Calu3 (cell line): Measurements from ENCODE around the gene BZW2. TPM values are rescaled to one million over a fixed set of nuclear protein-coding genes. Genes with fewer than 3 reads are reported as not detected.

Experiments
- Bru-seq: library from RNA; stranded (reverse); fragments of 400-500 nt; gene quantifications from one replicate; lab custom pipeline; 2021; lab: Mats Ljungman, UMichigan
- BruChase-seq, 2 experiments: library from RNA; stranded (reverse); fragments of 400-500 nt; gene quantifications; one replicate each; lab custom pipeline; 2021; lab: Mats Ljungman, UMichigan
- BruUV-seq: library from RNA; stranded (reverse); fragments of 400-500 nt; replicated peaks from 2 replicates; lab custom pipeline; 2021; lab: Mats Ljungman, UMichigan
- CTCF ChIA-PET: fragments of 300-600 bp; sonication (Branson Sonifier 250); formaldehyde crosslinking; loops from one replicate; lab custom pipeline; 2022; ENCODE audit warnings: antibody characterized with exemption; lab: Charles Lee
- DNase-seq: peaks from one replicate; pipeline ENCODE4 v3.0.0; 2022
- H3K27ac Mint-ChIP-seq: one replicate; pipeline ENCODE4 v1.8.0; 2022; ENCODE audit warnings: mixed read lengths; ENCODE audit not compliant: unreplicated experiment
- H3K27me3 Mint-ChIP-seq: one replicate; pipeline ENCODE4 v1.8.0; 2022; ENCODE audit warnings: mixed read lengths; ENCODE audit not compliant: unreplicated experiment
- H3K36me3 Mint-ChIP-seq: one replicate; pipeline ENCODE4 v1.8.0; 2022; ENCODE audit warnings: mild to moderate bottlenecking, moderate library complexity, mixed read lengths; ENCODE audit not compliant: insufficient read depth, unreplicated experiment
- H3K4me1 Mint-ChIP-seq: one replicate; pipeline ENCODE4 v1.8.0; 2022; ENCODE audit warnings: mild to moderate bottlenecking, low read depth, mixed read lengths; ENCODE audit not compliant: unreplicated experiment
- H3K4me3 Mint-ChIP-seq: one replicate; pipeline ENCODE4 v1.8.0; 2022; ENCODE audit warnings: mild to moderate bottlenecking, low read depth, moderate library complexity, mixed read lengths; ENCODE audit not compliant: unreplicated experiment
- H3K9me3 Mint-ChIP-seq: one replicate; pipeline ENCODE4 v1.8.0; 2022; ENCODE audit warnings: low read depth, mixed read lengths; ENCODE audit not compliant: unreplicated experiment
- CTCF ChIP-seq: fragments of 200-600 bp; IDR thresholded peaks from one replicate; pipeline ENCODE4 v1.8.0; 2022; ENCODE audit warnings: antibody characterized with exemption; ENCODE audit not compliant: unreplicated experiment
- intact Hi-C: fragments of 100-400 bp; cut with micrococcal nuclease; formaldehyde crosslinking; loops from one replicate; pipeline ENCODE4 v1.10.0; 2022; ENCODE audit not compliant: unreplicated experiment
- long read RNA-seq: library from polyadenylated mRNA; stranded (forward); transcript quantifications from one replicate; pipeline ENCODE4 v2.0.0, GENCODE V29; 2022
- total RNA-seq: library from RNA; stranded (reverse); gene quantifications from 2 replicates; pipeline ENCODE4 v1.2.3, GENCODE V29; 2022

BZW2 gene
- total RNA-seq (185 and 194 TPM in 2 replicates), Bru-seq, nascent RNA (percentile 98 among the genes with signal in this experiment), BruChase-seq, experiment 1, labeled RNA remaining after a 6-hour chase (percentile 89 among the genes with signal in this experiment), BruChase-seq, experiment 2, labeled RNA remaining after a 2-hour chase (percentile 84 among the genes with signal in this experiment)
- long read RNA-seq, transcript BZW2-207 (12 exons, 1,862 nt): minor isoform, 66 of 266 reads
- long read RNA-seq, transcript BZW2-201 (12 exons, 1,860 nt): major isoform, 167 of 266 reads
- long read RNA-seq, transcript BZW2-214 (11 exons, 1,721 nt): minor isoform, 6 of 266 reads
- long read RNA-seq, partial matches to known transcripts: 16 of 266 reads
- long read RNA-seq, other reads (novel, unspliced or antisense): 6 of 266 reads

DNA sequence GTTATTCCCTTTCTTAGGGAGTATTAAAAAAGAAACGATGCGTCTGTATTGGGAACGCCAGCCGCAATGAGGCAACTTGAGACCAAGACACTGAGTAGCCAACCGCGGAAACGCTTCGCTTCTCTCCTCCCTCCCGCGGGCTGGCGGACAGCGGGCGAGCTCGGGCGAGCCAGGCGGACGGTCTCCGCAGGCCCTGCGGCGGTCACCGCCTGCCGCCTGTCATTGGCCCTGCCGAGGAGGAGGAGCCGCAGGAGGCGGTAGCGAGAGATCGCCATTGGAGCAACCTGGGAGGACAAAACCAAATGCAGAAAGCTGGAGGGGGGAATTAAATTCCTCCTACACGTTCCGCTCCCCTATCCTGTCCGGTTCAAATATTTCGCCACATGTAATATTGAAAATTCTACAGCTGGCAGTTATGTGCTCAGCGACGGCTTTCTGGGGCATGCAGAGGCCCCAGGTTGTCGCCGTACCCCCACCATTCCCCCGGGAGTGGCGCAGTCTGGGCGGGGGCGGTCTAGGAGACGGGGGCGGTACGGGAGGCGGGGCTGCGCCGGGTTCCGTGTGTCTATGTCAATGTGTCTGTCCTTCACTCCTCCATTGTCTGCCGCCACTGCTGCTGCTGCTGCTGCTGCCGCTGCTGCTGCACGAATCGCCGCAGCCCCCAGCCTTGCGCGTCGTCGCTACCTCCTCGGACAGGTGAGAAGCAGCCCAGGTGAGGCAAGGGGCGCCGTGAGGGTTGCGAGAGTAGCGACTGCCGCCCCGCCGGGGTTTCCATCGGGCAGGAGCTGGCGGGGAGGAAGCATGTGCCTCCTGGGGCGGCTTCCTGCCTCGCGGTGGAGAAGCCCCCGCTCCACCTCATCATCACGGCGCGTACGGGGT lies at the start of gene BZW2, which contains the start of gene ANKMY2:
BZW2 (plus strand) TSS at position 589 of the 879 bp plus-strand sequence. CDS start 19,263 bp downstream, outside the sequence.
ANKMY2 (minus strand) TSS at position 162 of the 879 bp plus-strand sequence. CDS start 181 bp downstream, outside the sequence.
- H3K9me3 Mint-ChIP-seq: no peaks in the 10 kb centered on the region
- no peaks in the 10 kb centered on the region for H3K27me3 Mint-ChIP-seq
- no TSS peak for BruUV-seq
- no peak for TF ChIP-seq CTCF
- CTCF ChIA-PET: interaction anchor here (0.9 to 1.9 kb wide), 4 partner anchors 9 to 226 kb away, joined by 3 to 10 read pairs (median 5); no protein-coding TSS in a partner anchor
- H3K4me3 Mint-ChIP-seq: peak within 1 kb of the TSS; percentile 89
- intact Hi-C loops: loop anchor here (2.0 to 5.0 kb wide), 2 partner anchors 23 to 44 kb away; no protein-coding TSS in a partner anchor
- peak; percentile 99 for DNase-seq
- peaks cover 48% of the 10 kb centered on the region for H3K4me1 Mint-ChIP-seq
- peak within 1 kb of the TSS; percentile 88 for H3K27ac Mint-ChIP-seq
- H3K36me3 Mint-ChIP-seq: peaks cover 62% of the 10 kb centered on the region

GRCh38 chr7:16598015-16598414 lies 48.0 kb upstream of the BZW2 start:
- Mint-ChIP-seq H3K27ac (peak overlapping the region; percentile 29), H3K36me3 (peaks cover 27% of the 10 kb centered on the region), H3K4me3 (no peak overlapping the region), H3K9me3 (no peaks in the 10 kb centered on the region), H3K4me1 (peaks cover 43% of the 10 kb centered on the region), H3K27me3 (no peaks in the 10 kb centered on the region)
- no peak for DNase-seq
- intact Hi-C loops: no loop called here
- no peak for TF ChIP-seq CTCF
- CTCF ChIA-PET: interaction anchor here (0.5 kb wide), 1 partner anchor 182 kb away, joined by 3 read pairs; no protein-coding TSS in a partner anchor
- no TSS peak for BruUV-seq

DNA sequence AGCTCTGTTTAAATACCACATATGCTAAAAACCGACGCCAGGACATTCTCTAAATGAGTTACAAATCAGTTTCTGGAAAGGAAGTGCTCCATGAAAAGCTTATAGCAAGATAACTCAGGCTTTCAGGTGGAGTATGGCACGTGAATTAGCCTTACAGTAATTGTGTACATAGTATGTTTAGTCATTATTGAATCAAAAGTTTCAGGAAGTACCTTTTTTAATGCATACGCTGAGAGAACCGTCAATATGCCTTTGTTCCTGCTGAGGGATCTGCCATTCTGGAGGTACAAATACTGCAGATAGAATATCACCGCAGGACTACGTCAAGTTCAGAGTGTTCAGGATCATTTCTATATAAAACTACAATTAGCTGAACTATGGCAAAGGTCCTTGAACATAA lies 46.1 kb upstream of the BZW2 start:
- Mint-ChIP-seq H3K4me1 (peaks cover 54% of the 10 kb centered on the region), H3K27me3 (no peaks in the 10 kb centered on the region), H3K36me3 (peaks cover 35% of the 10 kb centered on the region), H3K9me3 (no peaks in the 10 kb centered on the region), H3K4me3 (no peak overlapping the region), H3K27ac (peak overlapping the region; percentile 54)
- CTCF ChIA-PET: interaction anchor here (1.3 kb wide), 1 partner anchor 10 kb away, joined by 5 read pairs; no protein-coding TSS in a partner anchor
- peak; percentile 28 for DNase-seq
- intact Hi-C loops: loop anchor here (5.0 kb wide), 1 partner anchor 47 kb away; the partner anchor contains the start of genes ANKMY2 and BZW2
- TF ChIP-seq CTCF: no peak
- BruUV-seq: no TSS peak

- no TSS peak for BruUV-seq
- Mint-ChIP-seq H3K36me3 (peaks cover 35% of the 10 kb centered on the region), H3K4me1 (peaks cover 59% of the 10 kb centered on the region), H3K4me3 (no peak overlapping the region), H3K9me3 (no peaks in the 10 kb centered on the region), H3K27ac (peak overlapping the region; percentile 0), H3K27me3 (no peaks in the 10 kb centered on the region)
- CTCF ChIA-PET: no interaction called here
- peak; percentile 56 for DNase-seq
- intact Hi-C loops: loop anchor here (5.0 kb wide), 1 partner anchor 44 kb away; the partner anchor contains the start of genes ANKMY2 and BZW2
- TF ChIP-seq CTCF: no peak
These were observed 42.3 kb upstream of the BZW2 start for GRCh38 chr7:16603633-16604032.
